ENCODE data around the gene GRAMD1A.
"Not testable (repeated sequence)": the region's sequence is repeated elsewhere in the genome, so short reads cannot be mapped to it uniquely, and the experiment has no call there.

GRAMD1A gene

GRCh38 chr19:35006342-35006998 lies 6.3 kb downstream of the GRAMD1A start:
- Histone ChIP-seq H3K9ac (ENCODE audit: insufficient read length, low read depth) (no peak overlapping the region), H3K4me1 (ENCODE audit: insufficient read depth, insufficient read length) (peaks cover 2% of the 10 kb centered on the region)

GRCh38 chr19:35006999-35007365 lies 6.9 kb downstream of the GRAMD1A start:
- H3K9ac ChIP-seq (ENCODE audit: insufficient read length, low read depth): no peak overlapping the region
- peaks cover 69% of the 10 kb centered on the region for H3K36me3 ChIP-seq (ENCODE audit: insufficient read depth, insufficient read length, low read length)
- H3K4me1 ChIP-seq (ENCODE audit: insufficient read depth, insufficient read length): peaks cover 2% of the 10 kb centered on the region
- TF ChIP-seq SUZ12 (IDR thresholded peaks at IDR 0.05; ENCODE audit: extremely low read depth, insufficient read depth, insufficient read length) (no peak), ZNF274 (IDR thresholded peaks at IDR 0.05; ENCODE audit: low read depth, low read length) (no peak), YY1 (IDR thresholded peaks at IDR 0.05; ENCODE audit: insufficient read depth, insufficient read length) (no peak)
- H3K4me3 ChIP-seq (ENCODE audit: insufficient read length, low read depth): no peak overlapping the region
- no peaks in the 10 kb centered on the region for H3K27me3 ChIP-seq (ENCODE audit: insufficient read depth, insufficient read length)
- no peaks in the 10 kb centered on the region for H3K9me3 ChIP-seq (ENCODE audit: insufficient read depth, low read length)
- no peak for DNase-seq (ENCODE audit: low read depth, low spot score)

More at GRCh38 chr19:35006342-35006998, 6.3 kb downstream of the GRAMD1A start:
- Histone ChIP-seq H3K36me3 (ENCODE audit: insufficient read depth, insufficient read length, low read length) (peaks cover 67% of the 10 kb centered on the region), H3K9me3 (ENCODE audit: insufficient read depth, low read length) (no peaks in the 10 kb centered on the region), H3K27me3 (ENCODE audit: insufficient read depth, insufficient read length) (no peaks in the 10 kb centered on the region), H3K4me3 (ENCODE audit: insufficient read length, low read depth) (no peak overlapping the region)
- DNase-seq (ENCODE audit: low read depth, low spot score): no peak
- TF ChIP-seq YY1 (IDR thresholded peaks at IDR 0.05; ENCODE audit: insufficient read depth, insufficient read length) (no peak), SUZ12 (IDR thresholded peaks at IDR 0.05; ENCODE audit: extremely low read depth, insufficient read depth, insufficient read length) (no peak)

DNA sequence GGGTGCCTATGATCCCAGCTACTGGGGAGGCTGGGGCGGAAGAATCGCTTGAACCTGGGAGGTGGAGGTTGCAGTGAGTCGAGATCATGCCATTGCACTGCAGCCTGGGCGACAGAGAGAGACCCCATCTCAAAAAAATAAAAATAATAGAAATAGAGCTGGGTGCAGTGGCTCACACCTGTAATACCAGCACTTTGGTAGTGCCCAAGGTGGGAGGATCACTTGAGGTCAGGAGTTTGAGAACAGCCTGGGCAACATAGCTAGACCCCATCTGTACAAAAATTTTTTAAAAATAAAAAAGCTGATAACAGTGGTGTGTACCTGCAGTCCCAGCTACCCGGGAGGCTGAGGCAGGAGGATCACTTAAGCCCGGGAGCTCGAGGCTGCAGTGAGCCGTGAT lies 7.3 kb downstream of the GRAMD1A start:
- H3K36me3 ChIP-seq (ENCODE audit: insufficient read depth, insufficient read length, low read length): peaks cover 70% of the 10 kb centered on the region

GRCh38 chr19:35008891-35009341 lies 8.8 kb downstream of the GRAMD1A start:
- peaks cover 76% of the 10 kb centered on the region for H3K36me3 ChIP-seq (ENCODE audit: insufficient read depth, insufficient read length, low read length)
- TF ChIP-seq YY1 (IDR thresholded peaks at IDR 0.05; ENCODE audit: insufficient read depth, insufficient read length): no peak
- TF ChIP-seq ZNF274 (IDR thresholded peaks at IDR 0.05; ENCODE audit: low read depth, low read length): no peak
- TF ChIP-seq SUZ12 (IDR thresholded peaks at IDR 0.05; ENCODE audit: extremely low read depth, insufficient read depth, insufficient read length): no peak
- H3K4me1 ChIP-seq (ENCODE audit: insufficient read depth, insufficient read length): peaks cover 2% of the 10 kb centered on the region
- H3K4me3 ChIP-seq (ENCODE audit: insufficient read length, low read depth): no peak overlapping the region
- H3K9me3 ChIP-seq (ENCODE audit: insufficient read depth, low read length): no peaks in the 10 kb centered on the region
- no peak overlapping the region for H3K9ac ChIP-seq (ENCODE audit: insufficient read length, low read depth)
- H3K27me3 ChIP-seq (ENCODE audit: insufficient read depth, insufficient read length): no peaks in the 10 kb centered on the region
- no peak for DNase-seq (ENCODE audit: low read depth, low spot score)

More for the DNA sequence above, 7.3 kb downstream of the GRAMD1A start:
- not testable (repeated sequence) for H3K9ac ChIP-seq (ENCODE audit: insufficient read length, low read depth); H3K9me3 ChIP-seq (ENCODE audit: insufficient read depth, low read length); H3K27me3 ChIP-seq (ENCODE audit: insufficient read depth, insufficient read length); H3K4me1 ChIP-seq (ENCODE audit: insufficient read depth, insufficient read length); H3K4me3 ChIP-seq (ENCODE audit: insufficient read length, low read depth); DNase-seq (ENCODE audit: low read depth, low spot score)

DNA sequence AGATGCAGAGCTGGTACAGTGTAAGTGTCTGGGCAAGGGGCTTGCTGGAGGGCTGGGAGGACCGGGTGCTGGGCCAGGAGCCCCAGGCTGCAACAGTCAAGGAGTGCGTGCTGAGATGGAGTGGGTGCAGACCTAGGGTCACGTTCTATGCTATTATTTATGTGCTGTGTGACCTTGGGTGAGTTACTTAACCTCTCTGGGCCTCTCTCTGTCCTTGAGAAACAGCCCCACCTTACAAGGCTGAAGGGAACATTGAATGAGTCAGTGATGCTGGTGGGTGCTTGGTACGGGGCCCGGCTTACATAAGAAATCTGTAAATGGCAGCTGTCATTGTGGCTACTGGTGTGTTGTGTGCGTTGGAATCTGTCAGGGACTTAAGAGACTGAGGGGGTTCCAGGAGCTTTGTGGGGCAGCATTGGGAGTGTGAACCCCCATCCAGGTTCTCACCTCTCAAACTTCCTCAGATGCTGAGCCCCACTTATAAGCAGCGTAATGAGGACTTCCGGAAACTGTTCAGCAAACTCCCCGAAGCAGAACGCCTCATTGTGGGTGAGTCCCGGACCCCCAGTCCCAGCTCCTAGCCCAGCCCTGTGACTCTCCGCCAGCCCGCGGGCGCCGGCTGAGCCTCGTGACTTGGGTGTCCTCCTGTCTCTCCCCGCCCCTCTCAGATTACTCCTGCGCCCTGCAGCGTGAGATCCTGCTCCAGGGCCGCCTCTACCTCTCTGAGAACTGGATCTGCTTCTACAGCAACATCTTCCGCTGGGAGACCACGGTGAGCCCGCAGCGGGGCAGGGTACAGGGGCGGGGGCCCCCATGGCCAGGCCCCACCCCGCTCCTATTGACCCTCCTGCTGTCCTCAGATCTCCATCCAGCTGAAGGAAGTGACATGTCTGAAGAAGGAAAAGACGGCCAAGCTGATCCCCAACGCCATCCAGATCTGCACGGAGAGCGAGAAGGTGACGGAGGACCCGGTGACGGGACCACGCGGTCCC lies 9.6 kb downstream of the GRAMD1A start:
- TF ChIP-seq YY1 (IDR thresholded peaks at IDR 0.05; ENCODE audit: insufficient read depth, insufficient read length) (no peak), ZNF274 (IDR thresholded peaks at IDR 0.05; ENCODE audit: low read depth, low read length) (no peak), SUZ12 (IDR thresholded peaks at IDR 0.05; ENCODE audit: extremely low read depth, insufficient read depth, insufficient read length) (no peak)
- Histone ChIP-seq H3K36me3 (ENCODE audit: insufficient read depth, insufficient read length, low read length) (peaks cover 79% of the 10 kb centered on the region), H3K9ac (ENCODE audit: insufficient read length, low read depth) (no peak overlapping the region), H3K9me3 (ENCODE audit: insufficient read depth, low read length) (no peaks in the 10 kb centered on the region), H3K4me1 (ENCODE audit: insufficient read depth, insufficient read length) (peaks cover 2% of the 10 kb centered on the region), H3K4me3 (ENCODE audit: insufficient read length, low read depth) (no peak overlapping the region), H3K27me3 (ENCODE audit: insufficient read depth, insufficient read length) (no peaks in the 10 kb centered on the region)
- no peak for DNase-seq (ENCODE audit: low read depth, low spot score)

DNA sequence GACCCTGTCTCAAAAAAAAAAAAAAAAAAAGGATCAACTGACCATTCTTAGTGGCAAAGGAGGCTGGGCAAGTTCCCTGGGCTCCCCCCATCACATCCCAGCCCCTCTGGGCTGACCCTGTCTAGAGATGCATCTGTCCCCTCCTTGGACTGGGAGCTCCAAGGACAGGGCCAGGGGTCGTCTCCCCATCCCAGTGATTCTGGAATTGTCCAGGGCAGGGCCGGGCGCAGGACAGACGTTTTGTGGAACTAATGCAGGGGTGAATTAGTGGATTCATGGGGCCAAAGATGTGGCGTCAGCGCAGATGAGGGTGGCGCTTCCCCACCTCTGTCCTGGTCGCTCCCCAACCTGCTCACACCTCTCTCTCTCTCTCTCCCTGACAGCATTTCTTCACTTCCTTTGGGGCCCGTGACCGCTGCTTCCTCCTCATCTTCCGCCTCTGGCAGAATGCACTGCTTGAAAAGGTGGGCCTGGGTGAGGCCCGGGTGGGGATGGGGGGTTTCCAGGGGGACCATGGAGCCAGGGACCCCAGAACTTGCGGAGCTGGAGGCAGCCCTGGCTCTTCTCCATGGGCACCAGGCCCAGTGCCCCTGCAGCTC lies 11.1 kb downstream of the GRAMD1A start:
- peaks cover 78% of the 10 kb centered on the region for H3K36me3 ChIP-seq (ENCODE audit: insufficient read depth, insufficient read length, low read length)
- no peak for TF ChIP-seq YY1 (IDR thresholded peaks at IDR 0.05; ENCODE audit: insufficient read depth, insufficient read length)
- no peak for TF ChIP-seq SUZ12 (IDR thresholded peaks at IDR 0.05; ENCODE audit: extremely low read depth, insufficient read depth, insufficient read length)
- no peaks in the 10 kb centered on the region for H3K9me3 ChIP-seq (ENCODE audit: insufficient read depth, low read length)
- no peaks in the 10 kb centered on the region for H3K27me3 ChIP-seq (ENCODE audit: insufficient read depth, insufficient read length)
- no peak for DNase-seq (ENCODE audit: low read depth, low spot score)
- no peaks in the 10 kb centered on the region for H3K4me1 ChIP-seq (ENCODE audit: insufficient read depth, insufficient read length)
- no peak overlapping the region for H3K9ac ChIP-seq (ENCODE audit: insufficient read length, low read depth)
- H3K4me3 ChIP-seq (ENCODE audit: insufficient read length, low read depth): no peak overlapping the region
